ENCODE measurements around the gene ACSL1.
"Not testable (repeated sequence)": the region's sequence is repeated elsewhere in the genome, so short reads cannot be mapped to it uniquely, and the experiment has no call there.

Gene ACSL1

DNA sequence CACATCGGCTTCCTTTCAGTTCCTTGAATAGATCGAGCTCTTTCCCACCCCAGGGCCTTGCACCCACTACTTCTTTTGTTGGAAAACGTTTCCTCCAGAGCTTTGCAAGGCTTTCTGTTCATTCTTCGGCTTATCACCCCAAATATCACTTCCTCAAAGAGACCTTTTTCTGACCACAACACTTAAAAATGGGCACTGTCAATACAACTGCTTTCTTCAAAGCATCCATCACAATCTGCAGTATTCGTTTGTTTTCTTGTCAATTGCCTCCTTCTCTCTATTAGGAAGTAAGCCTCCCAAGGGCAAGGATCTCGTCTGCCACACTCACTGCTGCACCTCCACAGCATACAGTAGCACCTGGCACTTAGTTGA lies 74.2 kb downstream of the ACSL1 start:
- DNase-seq, result no peak

GRCh38 chr4:184750926-184751584 lies 74.7 kb downstream of the ACSL1 start:
- no peak for DNase-seq

GRCh38 chr4:184748251-184748652 lies 77.5 kb downstream of the ACSL1 start:
- no peak for DNase-seq

DNA sequence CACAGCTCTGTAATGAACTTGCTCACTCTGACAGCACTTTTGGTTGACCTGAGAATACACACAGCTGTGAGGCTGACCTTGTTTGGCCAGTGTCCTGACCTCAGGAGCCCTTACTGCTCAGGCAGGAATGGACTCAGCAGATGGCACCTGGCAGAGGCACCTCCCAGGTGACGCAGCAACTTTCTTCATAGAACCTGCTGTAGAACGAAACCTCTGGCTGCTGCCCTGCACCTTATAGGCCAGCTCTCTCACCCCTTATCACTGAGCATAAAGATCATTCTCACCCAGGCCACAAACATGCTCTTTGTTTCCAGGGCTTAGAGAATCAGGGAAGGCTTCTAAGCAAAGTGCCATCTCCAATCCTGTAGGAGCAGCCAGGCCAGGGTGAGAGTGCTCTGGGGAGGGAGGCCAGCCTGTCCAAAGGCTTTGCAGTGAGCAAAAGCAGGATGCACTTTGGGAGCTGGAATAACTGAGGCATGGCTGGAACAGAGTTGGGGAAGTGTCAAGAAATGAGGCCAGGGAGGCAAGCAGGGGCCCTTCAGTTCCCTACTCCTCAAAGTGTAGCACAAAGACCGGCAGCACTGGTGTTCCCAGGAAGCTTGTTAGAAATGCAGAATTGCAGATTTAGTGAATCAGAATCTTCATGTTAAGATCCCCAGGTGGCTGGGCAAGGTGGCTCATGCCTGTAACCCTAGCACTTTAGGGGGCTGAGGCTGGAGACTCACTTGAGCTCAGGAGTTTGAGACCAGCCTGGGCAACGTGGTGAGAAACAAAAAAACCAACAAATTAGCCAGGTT lies 78.5 kb downstream of the ACSL1 start:
- DNase-seq, result no peak

DNA sequence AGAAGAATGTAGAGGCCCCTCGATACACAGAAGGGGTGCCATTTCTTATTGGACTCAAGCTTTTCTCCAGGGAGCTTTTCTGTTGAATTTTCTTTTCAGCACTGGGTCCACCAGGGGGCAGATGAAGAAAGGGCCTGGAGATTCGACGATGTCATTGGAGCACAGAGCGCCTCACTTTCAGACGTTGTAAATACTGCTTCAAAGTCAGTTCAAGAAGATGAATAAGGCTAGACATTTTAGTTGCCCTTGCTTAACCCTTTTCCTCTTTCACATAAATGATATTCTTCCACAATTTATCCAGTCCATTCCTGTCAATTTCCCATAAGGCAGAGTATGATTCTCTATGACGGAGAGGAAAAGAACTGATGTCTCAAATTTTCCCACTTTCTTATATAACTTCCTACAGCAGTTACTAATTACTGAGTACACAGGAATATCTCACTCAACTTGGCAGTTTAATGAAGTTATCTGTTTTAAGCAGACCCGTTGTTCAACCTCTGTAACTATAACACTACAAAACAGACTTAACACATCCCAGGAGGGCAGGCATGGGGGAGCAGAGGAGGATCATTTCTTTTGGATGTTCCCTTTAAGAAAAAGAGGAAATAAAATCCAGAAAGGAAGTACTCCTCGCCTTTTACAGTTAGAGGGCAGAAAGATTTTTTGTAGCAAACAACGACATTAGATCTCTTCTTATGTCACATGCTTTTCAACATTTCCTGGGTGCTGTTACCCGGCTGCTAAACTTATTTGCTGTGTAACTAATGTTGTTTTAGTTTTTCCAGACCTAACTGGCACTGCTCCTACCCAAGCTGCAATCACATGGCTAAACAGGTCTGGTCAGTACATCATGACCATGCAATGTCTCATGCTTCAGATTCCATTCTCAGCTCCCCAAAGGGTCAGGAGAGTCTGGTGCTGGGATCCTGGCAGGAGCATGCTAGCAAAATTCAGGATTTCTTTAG lies 79.7 kb downstream of the ACSL1 start:
- peak; percentile 95 for DNase-seq

GRCh38 chr4:184744236-184744635 lies 81.5 kb downstream of the ACSL1 start:
- no peak for DNase-seq

- DNase-seq, result no peak
Observed at GRCh38 chr4:184743650-184744049, 82.1 kb downstream of the ACSL1 start.

DNA sequence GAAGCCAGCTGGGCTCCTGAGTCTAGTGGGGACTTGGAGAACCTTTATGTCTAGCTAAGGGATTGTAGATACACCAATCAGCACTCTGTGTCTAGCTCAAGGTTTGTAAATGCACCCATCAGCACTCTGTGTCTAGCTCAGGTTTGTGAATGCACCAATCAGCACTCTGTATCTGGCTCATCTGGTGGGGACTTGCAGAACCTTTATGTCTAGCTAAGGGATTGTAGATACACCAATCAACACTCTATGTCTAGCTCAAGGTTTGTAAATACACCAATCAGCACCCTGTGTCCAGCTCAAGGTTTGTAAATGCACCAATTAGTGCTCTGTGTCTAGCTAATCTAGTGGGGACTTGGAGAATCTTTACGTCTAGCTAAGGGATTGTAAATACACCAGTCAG lies 84.1 kb downstream of the ACSL1 start:
- not testable (repeated sequence) for DNase-seq

DNA sequence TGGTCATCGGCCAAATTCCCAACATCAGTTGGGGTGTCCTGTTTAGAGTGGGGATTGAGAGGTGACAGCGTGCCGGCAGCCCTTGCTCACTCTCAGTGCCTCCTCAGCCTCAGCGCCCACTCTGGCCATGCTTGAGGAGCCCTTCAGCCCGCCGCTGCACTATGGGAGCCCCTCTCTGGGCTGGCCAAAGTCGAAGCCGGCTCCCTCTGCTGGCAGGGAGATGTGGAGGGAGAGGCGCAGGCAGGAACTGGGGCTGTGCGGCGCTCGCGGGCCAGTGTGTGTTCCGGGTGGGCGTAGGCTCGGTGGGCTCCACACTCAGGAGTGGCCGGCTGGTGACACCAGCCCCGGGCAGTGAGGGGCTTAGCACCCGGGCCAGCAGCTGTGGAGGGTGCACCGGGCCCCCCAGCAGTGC lies 84.8 kb downstream of the ACSL1 start:
- no peak for DNase-seq

DNA sequence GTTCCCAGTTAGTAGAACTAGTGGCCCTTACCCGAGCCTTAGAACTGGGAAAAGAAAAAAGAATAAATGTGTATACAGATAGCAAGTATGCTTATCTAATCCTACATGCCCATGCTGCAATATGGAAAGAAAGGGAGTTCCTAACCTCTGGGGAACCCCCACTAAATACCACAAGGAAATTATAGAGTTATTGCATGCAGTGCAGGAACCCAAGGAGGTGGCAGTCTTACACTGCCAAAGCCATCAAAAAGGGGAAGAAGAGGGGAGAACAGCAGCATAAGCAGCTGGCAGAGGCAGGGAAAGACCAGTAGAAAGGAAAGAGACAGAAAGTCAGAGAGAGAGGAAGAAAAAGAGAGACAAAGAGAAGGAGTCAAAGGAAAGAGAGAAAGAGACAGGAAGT lies 86.2 kb downstream of the ACSL1 start:
- DNase-seq, result peak; percentile 49 to 61

DNA sequence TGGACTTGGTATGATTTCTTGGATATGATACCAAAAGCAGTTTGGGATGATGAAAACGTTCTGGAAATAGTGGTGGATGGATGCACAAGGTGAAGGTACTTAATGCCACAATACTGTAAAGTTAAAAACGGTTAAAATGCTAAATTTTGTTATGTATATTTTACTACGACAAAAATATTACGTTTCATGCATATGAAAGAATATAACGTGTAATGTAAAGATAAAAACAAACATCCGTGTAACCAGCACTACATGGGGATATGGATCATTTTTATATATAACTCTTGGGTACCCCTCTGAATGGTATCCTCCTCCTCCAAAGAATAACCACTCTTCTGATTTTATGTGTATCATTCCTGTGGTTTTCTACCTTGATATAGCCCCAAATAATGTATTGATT lies 91.0 kb downstream of the ACSL1 start:
- DNase-seq, result no peak

GRCh38 chr4:184733654-184734524 lies 91.9 kb downstream of the ACSL1 start, which contains the start of gene CENPU:
Gene CENPU, minus strand, starts transcription at chr4:184734096. Its CDS starts 34 bp downstream, at chr4:184734062.
- peak; percentile 98 for DNase-seq

DNA sequence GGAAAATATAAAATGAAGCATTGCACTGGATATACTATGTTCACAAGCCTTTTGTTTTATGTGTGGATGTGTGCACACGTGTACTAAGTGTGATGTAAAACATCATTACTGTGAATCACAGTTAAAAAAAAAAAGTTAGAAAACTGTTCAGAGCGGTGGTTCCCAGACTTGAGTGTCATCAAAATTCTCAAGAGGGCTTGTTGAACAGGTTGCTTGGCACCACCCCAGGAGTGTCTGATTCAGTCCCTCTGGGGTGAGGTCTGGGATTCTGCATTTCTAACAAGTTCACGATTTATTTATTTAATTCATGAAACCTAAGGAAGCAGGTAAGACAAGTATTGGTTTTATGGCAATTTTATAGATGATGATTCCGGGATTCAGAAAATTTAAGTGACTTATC lies 93.6 kb downstream of the ACSL1 start:
- no peak for DNase-seq

- no peak for DNase-seq
Observed at GRCh38 chr4:184731056-184731455, 94.7 kb downstream of the ACSL1 start.

DNA sequence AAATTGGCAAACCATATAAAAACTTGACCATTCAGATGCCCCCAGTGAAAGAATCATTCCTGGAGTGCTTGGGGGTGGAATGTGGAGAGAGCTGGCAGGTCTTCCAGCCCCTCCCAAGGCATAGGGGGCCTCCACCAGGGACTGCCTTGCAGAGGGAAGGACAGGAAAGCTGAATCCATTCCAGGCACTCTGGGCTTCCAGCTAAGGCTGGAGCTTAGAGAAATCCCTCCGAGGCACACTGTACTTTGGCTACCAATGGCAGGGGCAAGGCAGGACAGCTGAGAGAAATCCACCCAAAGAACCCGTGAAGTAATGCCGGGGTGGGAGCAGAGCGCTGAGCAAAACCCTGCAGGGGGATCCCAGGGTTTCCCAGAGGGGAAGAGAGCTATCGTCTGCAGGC lies 95.8 kb downstream of the ACSL1 start:
- DNase-seq, result no peak

DNA sequence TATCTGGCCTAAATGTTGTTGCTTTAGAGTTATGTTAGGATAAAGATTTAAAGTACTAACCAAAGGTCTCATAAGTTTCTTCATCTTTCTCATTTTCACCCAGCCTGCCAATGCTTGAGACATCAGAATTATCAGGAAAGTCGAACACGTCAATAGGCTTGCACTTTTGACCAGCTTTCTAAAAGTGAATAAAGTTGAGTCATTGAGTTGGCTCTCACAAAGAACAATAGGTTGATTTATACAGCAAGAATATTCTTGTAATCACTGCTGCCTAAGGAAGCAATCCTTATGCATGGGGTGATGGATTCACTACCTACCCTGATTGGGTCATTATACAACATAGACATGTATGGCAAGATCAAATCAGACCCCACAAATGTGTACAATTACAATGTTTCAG lies 96.9 kb downstream of the ACSL1 start:
- no peak for DNase-seq

DNA sequence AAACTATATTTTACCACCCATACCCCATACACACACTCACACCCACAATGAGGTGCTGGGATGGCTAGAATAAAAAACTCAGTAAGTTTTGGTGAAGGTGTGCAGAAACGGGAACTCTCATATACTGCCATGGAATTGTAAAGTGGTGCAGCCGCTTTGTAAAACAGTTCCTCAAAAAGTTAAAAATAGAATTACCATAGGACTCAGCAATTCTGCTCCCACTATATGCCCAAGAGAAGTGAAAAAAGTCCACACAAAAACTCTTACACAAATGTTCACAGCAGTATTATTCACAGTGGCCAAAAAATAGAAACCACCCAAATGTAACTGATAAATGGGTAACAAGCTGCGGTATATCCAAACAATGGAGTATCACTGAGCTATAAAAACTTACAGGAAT lies 98.3 kb downstream of the ACSL1 start:
- no peak for DNase-seq

DNA sequence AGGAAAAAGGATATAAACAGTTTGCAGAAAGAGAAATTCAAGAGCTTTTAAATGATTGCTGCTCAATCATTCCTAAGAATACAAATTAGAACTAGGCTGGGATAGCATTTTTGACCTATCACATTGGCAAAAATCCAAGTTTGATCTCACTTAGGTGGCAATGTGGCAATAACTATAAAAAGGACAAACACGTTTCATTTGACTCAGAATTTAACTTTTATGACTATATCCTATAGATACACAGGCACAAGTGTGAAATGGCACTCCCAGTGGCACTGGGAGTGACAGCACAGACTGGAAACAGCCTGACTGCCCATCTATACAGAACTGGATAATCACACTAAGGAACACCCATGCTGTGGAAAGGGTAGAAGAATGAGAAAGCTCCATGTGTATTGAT lies 103.0 kb downstream of the ACSL1 start:
- DNase-seq, result no peak

DNA sequence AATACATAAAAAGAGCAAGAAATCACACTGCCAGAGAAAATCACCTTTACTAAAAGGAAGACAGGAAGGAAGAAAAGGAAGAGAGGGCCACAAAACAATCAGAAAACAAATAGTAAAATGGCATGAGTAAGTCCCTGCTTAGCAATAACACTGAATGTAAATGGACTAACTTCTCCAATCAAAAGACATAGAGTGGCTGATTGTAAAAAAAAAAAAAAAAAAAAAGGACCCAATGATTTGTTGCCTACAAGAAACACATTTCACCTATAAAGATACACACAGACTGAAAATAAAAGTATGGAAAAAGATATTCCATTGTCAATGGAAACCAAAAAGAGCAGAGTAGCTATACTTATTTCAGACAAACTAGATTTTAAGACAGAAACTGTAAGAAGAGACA lies 104.5 kb downstream of the ACSL1 start:
- no peak for DNase-seq

GRCh38 chr4:184719407-184719806 lies 106.4 kb downstream of the ACSL1 start:
- DNase-seq, result no peak

DNA sequence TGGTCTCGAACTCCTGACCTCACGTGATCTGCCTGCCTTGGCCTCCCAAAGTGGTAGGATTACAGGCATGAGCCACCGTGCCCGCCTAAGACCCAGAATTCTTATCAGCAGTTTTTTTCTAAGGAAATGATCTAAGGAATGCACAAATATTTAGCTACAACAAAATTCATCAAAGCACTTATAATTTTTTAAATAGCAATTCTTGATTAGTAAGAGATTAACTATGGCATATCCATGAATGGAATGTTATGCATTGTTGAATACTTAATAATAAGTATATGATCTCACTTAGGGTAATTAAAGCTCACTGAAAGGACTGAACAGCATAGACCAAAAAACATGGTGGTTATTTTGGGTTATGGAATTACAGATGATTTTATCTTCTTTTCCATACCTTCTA lies 110.2 kb downstream of the ACSL1 start:
- DNase-seq, result no peak

GRCh38 chr4:184713887-184714286 lies 111.9 kb downstream of the ACSL1 start:
- no peak for DNase-seq
